ENCODE measurements around the gene NGF.
"Not testable (repeated sequence)": the region's sequence is repeated elsewhere in the genome, so short reads cannot be mapped to it uniquely, and the experiment has no call there.

Gene NGF

GRCh38 chr1:115310581-115311473 lies 27.2 kb downstream of the NGF start:
- no peak for DNase-seq (ENCODE audit: low read depth in 2 of 2)

DNA sequence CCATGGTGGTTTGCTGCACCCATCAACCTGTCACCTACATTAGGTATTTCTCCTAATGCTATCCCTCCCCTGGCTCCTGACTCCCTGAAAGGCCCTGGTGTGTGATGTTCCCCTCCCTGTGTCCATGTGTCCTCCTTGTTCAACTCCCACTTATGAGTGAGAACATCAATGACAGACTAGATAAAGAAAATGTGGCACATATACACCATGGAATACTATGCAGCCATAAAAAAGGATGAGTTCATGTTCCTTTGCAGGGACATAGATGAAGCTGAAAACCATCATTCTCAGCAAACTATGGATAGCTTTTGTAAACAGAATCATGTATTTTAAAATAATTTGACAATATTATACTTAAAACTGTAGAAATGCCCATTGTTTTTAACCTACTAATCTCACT lies 28.5 kb downstream of the NGF start:
- DNase-seq (ENCODE audit: low read depth in 2 of 2) = not testable (repeated sequence)

GRCh38 chr1:115308969-115309368 lies 29.1 kb downstream of the NGF start:
- no peak for DNase-seq (ENCODE audit: low read depth in 2 of 2)

GRCh38 chr1:115307661-115308060 lies 30.4 kb downstream of the NGF start:
- no peak for DNase-seq (ENCODE audit: low read depth in 2 of 2)

- DNase-seq (ENCODE audit: low read depth in 2 of 2) = no peak
Measured at GRCh38 chr1:115306146-115306545, 31.9 kb downstream of the NGF start.

GRCh38 chr1:115303364-115303763 lies 34.7 kb downstream of the NGF start:
- DNase-seq (ENCODE audit: low read depth in 2 of 2) = no peak

- DNase-seq (ENCODE audit: low read depth in 2 of 2) = no peak
Measured at GRCh38 chr1:115302390-115302961, 35.6 kb downstream of the NGF start.

DNA sequence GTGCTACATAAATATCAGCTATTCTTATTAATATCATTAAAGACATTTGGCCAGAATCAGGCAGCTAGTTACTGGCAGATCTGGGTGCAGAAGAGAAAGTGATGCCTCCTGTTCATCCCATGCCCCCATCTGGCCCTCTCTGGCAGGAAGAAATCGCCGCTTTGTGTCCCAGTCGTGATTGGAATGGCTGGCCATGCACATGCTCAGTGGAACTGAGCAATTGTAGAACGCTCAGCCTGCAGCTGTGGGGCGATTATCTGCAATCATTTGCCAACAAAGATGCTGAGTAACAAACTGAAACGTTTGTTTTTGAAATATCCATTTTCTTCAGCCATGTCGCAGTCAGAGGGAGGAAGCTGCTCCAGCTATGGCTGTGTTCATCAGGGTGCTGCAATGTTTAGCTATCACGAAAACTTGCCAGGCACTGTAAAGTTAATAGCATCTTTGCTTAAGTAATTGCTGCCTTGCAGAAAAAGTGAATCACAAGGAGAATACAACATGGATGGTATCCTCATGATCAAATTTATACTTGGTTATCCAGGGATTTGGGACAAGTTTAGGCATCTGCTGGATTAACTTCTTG lies 36.5 kb downstream of the NGF start:
- DNase-seq (ENCODE audit: low read depth in 2 of 2) = no peak

GRCh38 chr1:115300087-115300876 lies 37.8 kb downstream of the NGF start:
- DNase-seq (ENCODE audit: low read depth in 2 of 2) = no peak

- DNase-seq (ENCODE audit: low read depth in 2 of 2) = no peak
Measured at GRCh38 chr1:115299266-115299665, 38.8 kb downstream of the NGF start.

DNA sequence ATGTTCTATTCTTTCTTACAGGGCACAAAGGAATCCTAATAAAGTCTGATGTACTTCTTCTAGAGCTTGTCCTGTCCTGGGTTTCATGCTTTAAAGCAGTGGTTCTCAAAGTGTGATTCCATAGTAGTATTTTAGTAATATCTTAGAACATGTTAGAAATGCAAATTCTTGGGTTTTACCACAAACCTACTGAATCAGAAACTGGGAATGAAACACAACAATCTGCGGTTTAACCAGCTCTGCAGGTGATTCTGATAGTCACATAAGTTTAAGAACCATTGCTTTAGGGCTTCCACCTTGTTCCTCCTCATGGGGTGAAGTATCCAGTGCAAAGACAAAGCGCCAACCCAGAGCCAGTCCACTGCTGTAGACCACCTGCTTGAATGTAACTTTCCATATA lies 41.1 kb downstream of the NGF start:
- DNase-seq (ENCODE audit: low read depth in 2 of 2) = no peak

DNA sequence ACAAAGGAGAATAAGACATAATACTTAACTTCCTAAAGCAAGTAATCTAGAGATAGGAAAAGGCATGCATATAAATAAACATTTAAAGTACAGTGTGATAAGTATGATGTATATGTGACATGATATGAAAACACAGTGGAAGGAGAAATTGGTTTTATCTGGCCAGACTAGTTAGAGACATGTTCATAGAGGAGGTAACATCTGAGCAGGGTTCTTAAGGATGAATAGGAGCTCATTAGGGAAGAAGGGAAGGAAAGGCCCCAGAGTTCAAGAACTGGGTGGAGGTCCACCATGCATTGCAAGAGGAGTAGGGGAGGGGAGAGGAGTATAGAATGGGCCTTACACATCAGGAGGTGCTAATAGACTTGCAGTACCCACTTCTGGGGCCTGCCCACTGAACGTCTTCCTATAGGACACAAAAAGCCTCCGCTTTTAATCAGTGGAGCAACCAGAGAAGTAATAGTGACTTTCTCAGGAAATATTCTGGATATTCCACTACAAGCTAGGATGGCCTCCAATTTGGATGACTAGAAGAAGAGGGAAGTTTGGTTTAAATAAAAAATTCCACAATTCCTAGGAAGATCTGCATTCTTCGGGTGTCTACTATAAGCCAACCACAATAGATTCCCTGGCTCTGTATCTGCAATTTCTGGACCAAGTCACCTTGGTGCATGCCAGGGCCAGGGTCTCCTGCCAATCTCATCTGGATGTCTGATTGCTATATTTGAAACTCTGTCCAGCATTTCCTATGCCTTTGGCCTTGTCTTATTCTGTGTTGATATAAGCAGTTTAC lies 41.9 kb downstream of the NGF start:
- DNase-seq (ENCODE audit: low read depth in 2 of 2) = no peak

DNA sequence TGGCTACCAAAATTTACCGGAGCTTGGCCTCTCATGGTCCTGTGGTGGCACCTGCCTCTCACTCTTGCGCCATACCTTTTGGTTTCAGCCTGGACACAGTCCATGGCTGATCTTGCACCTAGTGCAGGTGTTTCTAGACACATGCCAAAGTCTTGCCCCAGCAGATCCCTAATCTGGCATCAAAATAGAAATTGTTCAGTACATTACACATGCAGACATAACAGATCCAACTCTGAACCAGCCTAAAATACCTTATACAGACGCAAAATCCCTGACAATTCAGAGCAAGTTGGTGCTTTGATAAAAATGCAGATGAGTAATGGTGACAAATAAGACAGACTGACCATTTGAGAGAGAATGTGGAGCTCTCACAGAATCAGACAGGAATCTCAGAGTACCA lies 44.1 kb downstream of the NGF start:
- DNase-seq (ENCODE audit: low read depth in 2 of 2) = no peak

- no peak for DNase-seq (ENCODE audit: low read depth in 2 of 2)
Measured at GRCh38 chr1:115293006-115293405, 45.0 kb downstream of the NGF start.

DNA sequence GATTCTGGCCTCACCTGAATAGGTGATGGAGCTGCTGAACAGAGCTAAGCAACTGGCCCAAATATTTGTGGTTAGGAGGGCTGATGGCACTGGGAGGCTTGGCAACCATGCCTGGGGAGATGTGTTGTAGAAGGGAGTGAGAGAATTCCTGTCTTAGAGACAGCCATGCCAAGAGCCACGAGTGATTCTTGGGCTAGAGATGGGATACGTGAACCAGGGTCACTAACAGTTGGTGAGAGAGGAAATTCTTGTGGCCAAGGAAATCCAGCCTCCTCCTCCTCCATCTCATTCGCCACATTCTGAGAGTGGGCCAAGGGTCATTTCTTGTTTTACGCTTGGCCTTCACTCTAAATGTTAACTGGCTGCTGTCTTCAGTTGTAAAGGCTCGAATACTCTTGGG lies 46.3 kb downstream of the NGF start:
- no peak for DNase-seq (ENCODE audit: low read depth in 2 of 2)

DNA sequence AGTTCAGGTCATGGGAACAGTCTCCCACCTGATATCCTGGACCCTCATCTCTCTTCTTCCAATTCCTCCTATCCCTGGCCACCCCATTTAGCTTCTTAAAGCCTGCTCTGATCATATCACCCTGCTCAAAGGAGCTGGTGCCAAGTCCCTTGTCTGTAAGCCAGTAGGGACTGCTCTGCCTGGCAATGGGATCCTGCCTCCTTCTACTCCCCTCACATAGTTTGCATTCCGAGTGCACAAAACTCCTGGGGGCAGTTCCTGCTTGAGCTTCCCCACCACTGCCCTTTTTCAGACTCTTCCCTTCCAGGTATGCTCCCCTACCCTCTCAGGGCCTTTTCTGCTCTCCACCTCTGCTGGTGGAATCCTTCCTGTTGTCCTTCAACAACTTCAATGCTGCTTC lies 48.1 kb downstream of the NGF start:
- DNase-seq (ENCODE audit: low read depth in 2 of 2) = no peak

DNA sequence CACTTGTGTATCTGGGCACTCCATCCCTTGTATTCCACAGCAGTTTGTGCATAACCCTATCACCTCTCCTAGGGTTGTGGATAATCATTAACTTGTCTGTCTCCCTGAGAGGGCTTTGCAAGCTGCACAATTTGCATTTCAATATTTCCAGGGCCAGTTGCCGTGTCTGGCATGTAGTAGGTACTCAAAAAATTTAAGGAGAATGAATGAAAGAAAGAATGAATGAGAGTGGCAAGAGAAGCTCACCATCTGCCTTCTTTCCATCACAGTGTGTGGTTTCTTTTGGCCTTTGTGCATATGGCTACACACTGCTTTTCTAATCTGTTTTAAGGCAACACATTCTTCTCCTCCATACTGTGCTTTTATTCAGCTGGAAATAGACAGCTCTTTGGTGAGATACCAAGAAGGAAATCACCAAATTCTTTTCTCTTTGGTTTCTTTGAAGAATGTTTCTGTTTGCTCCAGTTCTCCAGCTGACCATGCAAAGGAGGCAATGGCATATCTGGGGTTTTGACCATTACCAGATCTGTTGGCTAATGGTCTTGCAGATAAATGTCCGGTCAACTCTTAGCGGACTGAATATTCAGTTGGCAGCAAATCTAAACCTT lies 49.4 kb downstream of the NGF start:
- no peak for DNase-seq (ENCODE audit: low read depth in 2 of 2)

DNA sequence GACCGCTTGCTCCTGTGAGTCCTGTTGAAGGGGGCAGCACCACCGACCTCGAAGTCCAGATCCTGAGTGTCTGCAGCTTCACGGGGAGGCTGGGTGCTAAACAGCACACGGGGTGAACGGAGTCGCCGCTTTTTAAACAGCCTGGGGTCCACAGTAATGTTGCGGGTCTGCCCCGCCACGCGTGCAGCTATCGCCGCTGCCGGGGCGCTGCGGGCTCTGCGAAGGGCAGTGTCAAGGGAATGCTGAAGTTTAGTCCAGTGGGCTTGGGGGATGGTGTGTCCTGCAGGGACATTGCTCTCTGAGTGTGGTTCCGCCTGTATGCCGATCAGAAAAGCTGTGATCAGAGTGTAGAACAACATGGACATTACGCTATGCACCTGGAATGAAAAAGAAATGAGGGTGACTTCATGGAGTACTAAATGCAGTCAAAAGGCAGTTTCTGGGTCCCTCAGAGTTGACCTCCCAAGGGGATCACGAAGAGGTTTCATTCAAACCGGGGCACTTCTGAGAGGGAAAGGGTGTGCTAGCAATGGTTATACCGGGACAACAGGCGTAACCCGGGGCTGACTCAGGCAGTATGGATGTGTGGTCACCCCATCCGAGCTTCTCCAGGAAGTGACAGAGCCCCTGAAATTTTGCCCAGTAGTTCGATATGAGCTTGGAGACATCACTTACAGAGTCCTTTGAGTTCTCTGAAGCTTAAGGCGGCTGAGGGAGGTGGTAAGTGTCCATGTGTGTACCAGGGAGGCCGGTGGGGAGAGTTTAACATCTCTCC lies 51.4 kb downstream of the NGF start:
- no peak for DNase-seq (ENCODE audit: low read depth in 2 of 2)

GRCh38 chr1:115284209-115284608 lies 53.8 kb downstream of the NGF start:
- no peak for DNase-seq (ENCODE audit: low read depth in 2 of 2)

DNA sequence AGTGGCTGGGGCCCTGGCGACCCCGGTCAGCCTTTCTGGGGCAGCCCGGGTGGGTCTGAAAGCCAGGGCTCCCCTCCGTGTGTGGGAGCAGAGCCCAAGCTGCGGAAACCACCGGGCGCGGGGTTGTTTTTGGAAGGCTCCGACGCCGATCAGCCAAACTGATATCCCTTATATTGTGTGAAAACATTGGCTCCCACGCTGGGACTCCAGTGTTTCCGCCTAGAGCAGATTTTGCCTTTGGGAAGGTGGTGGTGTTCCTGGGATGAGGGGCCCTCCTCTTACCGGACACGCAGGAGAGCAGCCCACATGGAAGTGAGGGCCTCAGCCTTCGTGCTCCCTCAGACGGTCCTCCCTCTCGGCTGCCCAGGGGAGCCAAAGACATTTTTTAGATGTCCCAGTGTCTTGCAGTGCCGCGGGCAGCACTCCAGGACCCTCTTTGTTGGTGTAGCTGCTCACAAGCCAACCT lies 54.3 kb downstream of the NGF start:
- DNase-seq (ENCODE audit: low read depth in 2 of 2) = no peak
